GM12864 (cell line): ENCODE data around the gene CALCOCO2.
"Not testable (repeated sequence)": the region's sequence is repeated elsewhere in the genome, so short reads cannot be mapped to it uniquely, and the experiment has no call there.

Experiments
- DNase-seq: peaks from one replicate; pipeline ENCODE4 v3.0.0-alpha.2; 2011; ENCODE audit warnings: low read depth
- H3K4me3 ChIP-seq: 2 replicates; pipeline ENCODE4 v1.5.1; 2011; ENCODE audit warnings: mild to moderate bottlenecking, low read depth, low read length, control low read depth
- CTCF ChIP-seq: IDR thresholded peaks from 2 replicates; pipeline ENCODE4 v1.5.1; 2011; ENCODE audit warnings: low read depth, mild to moderate bottlenecking, moderate library complexity, low read length, control low read depth, inconsistent platforms; ENCODE audit errors: missing control alignments

CALCOCO2 gene

GRCh38 chr17:48869821-48870318 is 39.0 kb downstream of the CALCOCO2 start:
- no peak for DNase-seq
- H3K4me3 ChIP-seq: no peak overlapping the region
- TF ChIP-seq CTCF: no peak

GRCh38 chr17:48871035-48871550 is 40.3 kb downstream of the CALCOCO2 start:
- H3K4me3 ChIP-seq: no peak overlapping the region
- no peak for DNase-seq
- TF ChIP-seq CTCF: no peak

GRCh38 chr17:48871551-48872351 is 40.9 kb downstream of the CALCOCO2 start:
- TF ChIP-seq CTCF: no peak

GRCh38 chr17:48872409-48872808 is 41.6 kb downstream of the CALCOCO2 start:
- not testable (repeated sequence) for DNase-seq, H3K4me3 ChIP-seq

More at GRCh38 chr17:48871551-48872351, 40.9 kb downstream of the CALCOCO2 start:
- DNase-seq: no peak
- H3K4me3 ChIP-seq: no peak overlapping the region

GRCh38 chr17:48873209-48873608 is 42.4 kb downstream of the CALCOCO2 start:
- H3K4me3 ChIP-seq: no peak overlapping the region
- no peak for DNase-seq
- TF ChIP-seq CTCF: no peak

- no peak for DNase-seq
- TF ChIP-seq CTCF: no peak
Measured at GRCh38 chr17:48873696-48874443, 43.0 kb downstream of the CALCOCO2 start.

GRCh38 chr17:48878920-48879898 is 48.4 kb downstream of the CALCOCO2 start:
- DNase-seq: peak; percentile 53
- TF ChIP-seq CTCF: peak; percentile 98
- no peak overlapping the region for H3K4me3 ChIP-seq

More at GRCh38 chr17:48873696-48874443, 43.0 kb downstream of the CALCOCO2 start:
- H3K4me3 ChIP-seq: no peak overlapping the region
